NT2/D1 (cell line): ENCODE data around the gene ENPP1.

ENCODE experiments used
- DNase-seq: peaks from one replicate; pipeline ENCODE4 v3.0.0-alpha.2; 2011; ENCODE audit warnings: low read depth, low spot score
- H3K27me3 ChIP-seq: 2 replicates; pipeline ENCODE4 v1.6.0; 2011; ENCODE audit warnings: mild to moderate bottlenecking; ENCODE audit not compliant: insufficient read length, insufficient read depth
- H3K36me3 ChIP-seq: 2 replicates; pipeline ENCODE4 v1.6.1; 2011; ENCODE audit warnings: mild to moderate bottlenecking, low read length, mixed read lengths; ENCODE audit not compliant: insufficient read depth, insufficient read length
- H3K4me1 ChIP-seq: 2 replicates; pipeline ENCODE4 v1.5.1; 2011; ENCODE audit not compliant: insufficient read depth, insufficient read length
- H3K4me3 ChIP-seq: 2 replicates; pipeline ENCODE4 v1.5.1; 2011; ENCODE audit warnings: low read depth; ENCODE audit not compliant: insufficient read length
- H3K9ac ChIP-seq: 2 replicates; pipeline ENCODE4 v1.6.0; 2011; ENCODE audit warnings: low read depth; ENCODE audit not compliant: insufficient read length
- H3K9me3 ChIP-seq: 2 replicates; pipeline ENCODE4 v1.5.1; 2011; ENCODE audit warnings: mild to moderate bottlenecking, low read length; ENCODE audit not compliant: insufficient read depth
- SUZ12 ChIP-seq: IDR thresholded peaks from 2 replicates; pipeline ENCODE4 v1.6.1; 2011; ENCODE audit not compliant: insufficient read length, insufficient read depth; ENCODE audit errors: extremely low read depth
- YY1 ChIP-seq: IDR thresholded peaks from 2 replicates; pipeline ENCODE4 v1.6.1; 2011; ENCODE audit not compliant: insufficient read length, insufficient read depth
- ZNF274 ChIP-seq: IDR thresholded peaks from 2 replicates; pipeline ENCODE4 v1.6.1; 2011; ENCODE audit warnings: mild to moderate bottlenecking, low read depth, low read length

The ENPP1 gene

DNA sequence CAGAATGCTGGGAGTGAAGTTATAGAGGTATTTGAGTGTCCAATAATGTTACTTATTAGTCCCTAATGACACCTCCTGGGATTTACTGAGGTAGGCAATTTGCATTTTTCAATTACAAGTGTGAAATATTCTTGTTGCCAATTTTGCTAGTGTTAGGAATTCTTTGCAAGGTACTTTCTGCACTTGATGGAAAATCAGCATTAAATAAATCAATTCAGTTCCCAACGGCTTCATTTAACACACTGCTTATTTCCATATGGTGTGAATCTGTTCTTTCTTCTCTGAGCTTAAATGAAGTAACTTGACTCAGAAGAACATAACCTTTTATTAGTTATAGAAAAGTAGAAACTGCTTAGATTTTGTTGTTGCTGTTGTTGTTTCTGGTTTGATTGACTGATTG, 122.2 kb downstream of the ENPP1 start:
- TF ChIP-seq SUZ12 (no peak), ZNF274 (no peak), YY1 (no peak)
- no peak for DNase-seq
- H3K4me3 ChIP-seq, result no peak overlapping the region
- H3K4me1 ChIP-seq, result no peaks in the 10 kb centered on the region
- no peak overlapping the region for H3K9ac ChIP-seq
- H3K9me3 ChIP-seq, result no peaks in the 10 kb centered on the region
- H3K36me3 ChIP-seq, result no peaks in the 10 kb centered on the region
- H3K27me3 ChIP-seq, result no peaks in the 10 kb centered on the region

DNA sequence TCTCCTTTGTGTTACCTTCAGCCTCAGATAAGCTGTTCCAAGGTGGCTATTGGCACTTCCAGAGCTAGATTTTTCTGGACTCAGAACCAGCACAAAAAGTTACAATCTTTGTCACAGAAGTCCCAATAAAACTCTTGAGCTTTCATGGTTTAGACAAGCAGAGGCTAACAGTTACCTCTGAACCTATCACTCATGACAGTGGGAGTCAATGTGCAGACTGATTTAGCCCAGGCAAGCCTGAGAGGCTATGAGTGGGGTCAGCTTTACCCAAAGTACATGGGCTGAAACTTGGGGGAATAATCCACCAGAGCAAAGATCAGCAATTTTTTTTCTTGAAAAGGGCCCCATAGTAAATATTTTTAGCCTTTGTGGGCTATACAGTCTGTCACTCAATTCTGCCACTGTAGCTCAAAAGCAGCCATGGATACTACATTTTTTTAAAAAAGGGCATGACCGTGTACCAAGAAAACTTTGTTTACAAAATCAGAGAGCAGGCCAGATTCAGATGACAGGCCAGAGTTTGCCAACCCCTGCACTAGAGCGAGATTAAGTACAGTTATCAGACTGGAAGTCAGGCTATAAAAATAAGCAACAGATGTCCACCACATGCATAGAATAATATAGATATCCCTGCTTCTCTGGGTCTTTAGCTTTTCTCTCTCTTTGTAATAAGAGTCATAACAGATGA, 123.4 kb downstream of the ENPP1 start:
- no peak overlapping the region for H3K4me3 ChIP-seq
- no peak overlapping the region for H3K9ac ChIP-seq
- no peaks in the 10 kb centered on the region for H3K9me3 ChIP-seq
- H3K27me3 ChIP-seq, result no peaks in the 10 kb centered on the region
- no peaks in the 10 kb centered on the region for H3K4me1 ChIP-seq
- no peak for TF ChIP-seq YY1
- no peak for DNase-seq
- no peaks in the 10 kb centered on the region for H3K36me3 ChIP-seq

DNA sequence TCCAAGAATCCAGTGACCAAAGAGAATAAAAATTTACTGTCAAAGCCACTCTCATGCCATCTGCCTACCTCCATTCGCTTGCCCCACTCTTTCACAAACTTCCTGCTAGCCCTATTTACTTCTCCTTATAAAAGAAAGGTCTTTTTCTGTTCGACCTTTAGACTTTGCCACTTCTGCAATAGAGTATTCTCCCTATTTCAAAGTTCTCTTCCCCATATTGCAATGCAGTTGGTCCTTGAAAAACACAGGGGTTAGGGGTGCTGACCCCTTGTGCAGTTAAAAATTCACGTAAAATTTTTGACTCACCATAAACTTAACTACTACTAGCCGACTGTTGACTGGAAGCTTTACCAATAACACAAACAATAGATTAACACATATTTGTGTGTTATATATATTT, 128.3 kb downstream of the ENPP1 start:
- TF ChIP-seq ZNF274 (no peak), YY1 (no peak), SUZ12 (no peak)
- no peaks in the 10 kb centered on the region for H3K4me1 ChIP-seq
- H3K36me3 ChIP-seq, result no peaks in the 10 kb centered on the region
- H3K9ac ChIP-seq, result no peak overlapping the region
- no peak overlapping the region for H3K4me3 ChIP-seq
- no peaks in the 10 kb centered on the region for H3K9me3 ChIP-seq
- no peaks in the 10 kb centered on the region for H3K27me3 ChIP-seq
- no peak for DNase-seq

DNA sequence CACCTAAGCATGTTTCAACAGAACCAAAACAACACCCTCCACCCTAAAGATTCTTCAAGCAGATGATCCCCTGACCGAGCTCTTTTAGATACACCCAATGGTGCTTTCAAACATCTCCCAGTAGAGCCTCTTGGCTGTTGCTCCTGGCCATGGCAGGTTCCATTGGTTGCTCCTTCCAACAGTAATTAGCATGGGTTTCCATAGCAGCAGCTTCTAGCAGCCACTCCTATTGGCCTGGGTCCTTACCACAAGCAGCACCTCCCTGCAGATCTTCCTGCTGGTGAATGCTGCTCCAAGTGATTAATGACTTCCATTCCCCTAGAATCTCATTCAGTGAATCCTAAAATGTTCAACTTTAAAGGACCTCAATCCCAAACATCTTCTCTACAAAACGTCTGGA, 129.4 kb downstream of the ENPP1 start:
- Histone ChIP-seq H3K4me3 (no peak overlapping the region), H3K9ac (no peak overlapping the region), H3K4me1 (no peaks in the 10 kb centered on the region), H3K27me3 (no peaks in the 10 kb centered on the region), H3K9me3 (no peaks in the 10 kb centered on the region), H3K36me3 (no peaks in the 10 kb centered on the region)
- no peak for DNase-seq
- TF ChIP-seq ZNF274, result no peak
- no peak for TF ChIP-seq SUZ12
- TF ChIP-seq YY1, result no peak

DNA sequence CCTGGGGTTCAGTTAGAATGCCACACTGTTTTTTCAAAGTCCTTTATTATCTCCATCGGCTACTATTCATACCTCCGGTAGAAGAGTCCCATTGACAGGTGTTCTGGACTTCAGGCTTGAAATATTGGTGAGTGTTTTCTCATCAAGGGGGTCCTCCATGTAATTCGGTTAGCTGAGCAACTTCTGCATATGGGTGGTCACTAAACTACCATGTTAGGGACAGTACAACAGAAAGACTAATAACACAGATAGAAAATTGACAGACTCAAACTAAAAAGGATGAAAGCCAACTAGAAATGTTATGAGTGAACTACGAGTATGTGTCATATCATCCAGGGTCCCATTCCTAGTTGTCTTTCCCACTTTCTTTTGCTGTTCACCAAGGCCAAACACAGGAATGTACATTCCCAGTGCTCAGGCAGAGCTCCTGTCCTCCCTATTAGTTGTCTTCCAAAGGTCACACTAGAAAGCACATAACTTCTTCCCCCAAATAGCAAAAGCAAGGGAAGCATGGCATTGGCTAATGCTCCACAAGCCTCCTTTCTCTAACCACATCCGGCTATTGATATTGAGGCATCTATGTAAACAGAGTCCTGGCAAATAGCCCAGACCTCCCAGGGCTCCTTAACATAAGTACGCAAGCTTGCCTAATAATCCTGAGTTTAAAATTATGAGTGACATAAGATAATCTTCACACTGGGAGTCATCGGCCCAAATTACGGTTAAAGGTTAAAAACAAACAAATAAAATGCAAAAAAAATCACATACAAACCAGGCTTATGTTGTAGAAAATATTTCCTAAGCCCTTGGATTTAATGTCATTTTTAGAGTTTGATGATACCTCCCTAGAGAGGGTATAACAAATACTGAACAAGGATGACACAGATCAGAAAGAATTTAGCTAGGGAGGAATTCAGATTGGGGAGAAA, 130.1 kb downstream of the ENPP1 start:
- Histone ChIP-seq H3K36me3 (no peaks in the 10 kb centered on the region), H3K4me1 (no peaks in the 10 kb centered on the region), H3K9me3 (no peaks in the 10 kb centered on the region), H3K4me3 (no peak overlapping the region), H3K9ac (no peak overlapping the region), H3K27me3 (no peaks in the 10 kb centered on the region)
- TF ChIP-seq SUZ12 (no peak), ZNF274 (no peak), YY1 (no peak)
- no peak for DNase-seq
